ENCODE data around the gene UBE2C.
A peak's percentile ranks its signal among the peaks of the same experiment; 100 is the strongest.

DNA sequence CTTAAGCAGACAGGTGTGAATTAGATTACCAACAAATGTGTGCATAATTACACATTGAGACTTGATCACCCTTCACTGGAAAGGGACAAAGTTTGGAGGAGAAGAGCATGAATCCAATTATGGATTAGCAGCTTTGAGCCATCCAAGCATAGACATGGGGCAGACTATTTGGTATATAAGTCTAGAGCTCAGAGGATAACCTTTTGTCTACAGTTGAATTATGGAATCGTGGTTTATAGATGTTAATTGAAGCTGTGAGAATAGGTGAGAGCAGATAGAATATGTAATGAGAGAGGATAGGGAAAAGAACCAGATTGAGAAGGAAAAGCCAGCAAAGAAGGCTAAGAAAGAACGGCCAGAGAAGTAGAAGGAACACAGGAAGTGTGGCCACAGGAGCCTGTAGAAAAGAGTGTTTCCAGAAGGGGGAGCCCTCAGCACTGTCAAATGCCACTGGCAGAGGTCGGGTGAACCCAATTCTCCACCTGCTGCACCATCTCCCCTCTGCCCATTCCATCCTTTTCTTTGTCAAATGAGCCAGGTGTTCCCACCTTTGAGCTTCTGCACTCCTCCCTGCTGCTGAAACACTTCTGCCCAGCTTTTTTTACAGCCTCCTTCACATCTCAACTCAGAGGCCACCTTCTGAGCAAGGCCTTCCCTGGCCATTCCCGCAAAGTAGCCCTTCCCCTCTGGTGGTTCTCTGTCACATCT lies 13.4 kb upstream of the UBE2C start:
- TF ChIP-seq EZH2 (IDR thresholded peaks at IDR 0.05; ENCODE audit: borderline replicate concordance): no peak
- TF ChIP-seq EZH2phosphoT487 (IDR thresholded peaks at IDR 0.05; ENCODE audit: low read depth, severe bottlenecking, unreplicated experiment): no peak
- TF ChIP-seq, protein P1, sequence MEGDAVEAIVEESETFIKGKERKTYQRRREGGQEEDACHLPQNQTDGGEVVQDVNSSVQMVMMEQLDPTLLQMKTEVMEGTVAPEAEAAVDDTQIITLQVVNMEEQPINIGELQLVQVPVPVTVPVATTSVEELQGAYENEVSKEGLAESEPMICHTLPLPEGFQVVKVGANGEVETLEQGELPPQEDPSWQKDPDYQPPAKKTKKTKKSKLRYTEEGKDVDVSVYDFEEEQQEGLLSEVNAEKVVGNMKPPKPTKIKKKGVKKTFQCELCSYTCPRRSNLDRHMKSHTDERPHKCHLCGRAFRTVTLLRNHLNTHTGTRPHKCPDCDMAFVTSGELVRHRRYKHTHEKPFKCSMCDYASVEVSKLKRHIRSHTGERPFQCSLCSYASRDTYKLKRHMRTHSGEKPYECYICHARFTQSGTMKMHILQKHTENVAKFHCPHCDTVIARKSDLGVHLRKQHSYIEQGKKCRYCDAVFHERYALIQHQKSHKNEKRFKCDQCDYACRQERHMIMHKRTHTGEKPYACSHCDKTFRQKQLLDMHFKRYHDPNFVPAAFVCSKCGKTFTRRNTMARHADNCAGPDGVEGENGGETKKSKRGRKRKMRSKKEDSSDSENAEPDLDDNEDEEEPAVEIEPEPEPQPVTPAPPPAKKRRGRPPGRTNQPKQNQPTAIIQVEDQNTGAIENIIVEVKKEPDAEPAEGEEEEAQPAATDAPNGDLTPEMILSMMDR (IDR thresholded peaks at IDR 0.05; ENCODE audit: poor library complexity): peak; percentile 63

Measured in hepatocyte (in vitro differentiated cells).